NCI-H2029 (cell line): ENCODE results near the gene ACOXL.
"Not testable (repeated sequence)": the region's sequence is repeated elsewhere in the genome, so short reads cannot be mapped to it uniquely, and the experiment has no call there.

ENCODE experiments used
- DNase-seq: peaks from one replicate; lab custom pipeline; 2025; lab: John Stamatoyannopoulos, UW

Gene ACOXL

GRCh38 chr2:111042261-111042660 is 309.9 kb downstream of the ACOXL start:
- no peak for DNase-seq

DNA sequence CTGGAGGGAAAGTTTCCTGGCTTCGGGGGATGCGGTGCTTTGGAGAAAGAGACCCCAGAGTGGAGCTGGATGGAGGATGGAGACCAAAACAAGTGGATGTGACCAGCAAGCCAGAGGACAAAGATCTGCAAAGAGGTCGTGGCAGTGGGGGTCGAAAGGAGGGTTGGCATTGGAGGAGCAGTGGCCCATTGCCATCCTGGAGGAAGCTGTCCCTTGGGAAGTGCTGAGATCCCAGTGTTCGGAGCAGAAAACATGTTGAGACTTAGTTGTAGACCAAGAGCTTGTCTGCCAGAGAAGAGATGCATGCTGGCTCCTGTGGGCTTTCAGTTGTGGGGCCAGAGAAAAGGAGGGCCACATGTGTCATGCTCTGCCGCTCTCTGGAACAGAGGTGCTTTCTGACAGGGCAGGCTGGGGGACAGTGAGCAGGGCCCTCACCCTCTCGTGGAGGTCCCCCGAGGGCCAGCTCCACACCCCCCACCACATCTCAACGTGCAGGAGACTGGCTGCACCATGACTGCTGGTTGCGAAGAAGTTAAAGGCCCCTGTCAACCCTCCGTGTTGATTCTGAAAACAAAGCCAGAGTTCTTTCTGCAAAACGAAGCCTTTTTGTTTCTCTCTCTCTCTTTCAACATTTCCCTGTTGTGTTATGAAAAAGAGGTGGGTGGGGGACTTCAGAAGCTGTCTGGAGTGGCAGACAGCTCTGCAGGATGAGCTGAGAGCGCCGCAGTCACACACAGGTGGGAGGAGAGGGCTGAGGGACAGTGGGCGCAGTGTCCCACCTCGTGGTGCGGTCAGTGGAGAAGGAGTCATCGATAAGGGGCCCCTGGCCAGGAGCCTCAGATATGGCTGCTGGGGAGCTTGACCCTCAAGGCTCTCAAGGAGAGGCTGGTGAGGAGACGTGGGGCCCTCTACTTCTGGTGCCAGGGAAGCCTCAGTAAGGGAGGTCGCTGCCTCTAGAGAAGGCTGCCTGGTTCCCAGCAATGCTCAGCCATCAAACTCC is 310.7 kb downstream of the ACOXL start:
- no peak for DNase-seq

DNA sequence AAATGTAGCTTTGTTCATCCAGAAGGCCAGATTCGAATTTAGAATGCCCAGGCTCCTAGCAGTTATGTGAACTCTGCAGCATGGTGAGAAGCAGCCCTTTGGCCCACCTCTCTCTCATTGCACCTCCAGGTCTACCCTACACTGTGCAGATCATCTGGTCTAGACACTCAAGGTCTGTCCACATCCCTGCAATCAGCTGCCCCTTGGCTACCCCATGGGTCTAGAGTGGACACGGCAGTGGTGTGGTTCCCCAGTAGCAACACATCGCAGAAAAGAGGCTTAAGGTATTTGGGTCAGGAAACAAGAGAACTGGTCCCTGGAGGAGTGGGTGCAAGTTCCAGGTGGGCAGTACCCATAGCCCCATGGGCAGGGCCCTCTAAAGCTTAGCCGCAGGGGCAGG is 311.7 kb downstream of the ACOXL start:
- DNase-seq, result no peak

- DNase-seq, result not testable (repeated sequence)
Measured at GRCh38 chr2:111045236-111045635, 312.9 kb downstream of the ACOXL start.

DNA sequence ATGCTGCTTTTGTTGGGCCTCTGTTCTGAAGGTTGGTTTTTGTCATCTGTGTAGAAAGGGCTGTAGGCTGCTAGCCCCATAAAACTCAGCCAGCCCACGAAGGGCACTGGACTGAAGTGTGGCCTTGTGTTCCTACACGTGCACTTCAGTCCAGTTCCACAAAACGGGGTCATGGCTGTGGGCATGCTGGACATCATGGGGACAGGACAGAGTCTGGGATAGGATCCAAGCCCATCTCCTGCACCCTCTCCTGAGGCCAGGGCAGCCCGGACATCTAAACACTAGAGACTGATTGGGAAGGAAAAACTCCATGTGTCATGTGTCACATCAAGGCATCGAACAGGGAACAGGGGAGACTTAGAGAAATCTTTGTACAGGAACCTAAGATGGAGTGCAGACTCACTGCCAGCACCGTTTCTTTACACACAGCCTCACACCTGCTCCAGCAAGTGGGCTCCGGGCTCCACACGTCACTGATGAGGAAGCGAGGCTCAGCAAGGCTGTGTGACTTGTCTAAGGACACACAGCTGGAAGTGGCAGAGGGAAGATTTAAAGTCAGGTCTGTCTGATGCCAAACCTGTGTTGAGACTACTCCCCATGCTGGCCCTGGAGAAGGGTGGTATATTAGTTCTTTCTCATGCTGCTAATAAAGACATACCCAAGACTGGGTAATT is 313.5 kb downstream of the ACOXL start:
- no peak for DNase-seq

GRCh38 chr2:111046670-111047069 is 314.3 kb downstream of the ACOXL start:
- DNase-seq, result no peak

GRCh38 chr2:111048856-111049768 is 316.7 kb downstream of the ACOXL start:
- no peak for DNase-seq

DNA sequence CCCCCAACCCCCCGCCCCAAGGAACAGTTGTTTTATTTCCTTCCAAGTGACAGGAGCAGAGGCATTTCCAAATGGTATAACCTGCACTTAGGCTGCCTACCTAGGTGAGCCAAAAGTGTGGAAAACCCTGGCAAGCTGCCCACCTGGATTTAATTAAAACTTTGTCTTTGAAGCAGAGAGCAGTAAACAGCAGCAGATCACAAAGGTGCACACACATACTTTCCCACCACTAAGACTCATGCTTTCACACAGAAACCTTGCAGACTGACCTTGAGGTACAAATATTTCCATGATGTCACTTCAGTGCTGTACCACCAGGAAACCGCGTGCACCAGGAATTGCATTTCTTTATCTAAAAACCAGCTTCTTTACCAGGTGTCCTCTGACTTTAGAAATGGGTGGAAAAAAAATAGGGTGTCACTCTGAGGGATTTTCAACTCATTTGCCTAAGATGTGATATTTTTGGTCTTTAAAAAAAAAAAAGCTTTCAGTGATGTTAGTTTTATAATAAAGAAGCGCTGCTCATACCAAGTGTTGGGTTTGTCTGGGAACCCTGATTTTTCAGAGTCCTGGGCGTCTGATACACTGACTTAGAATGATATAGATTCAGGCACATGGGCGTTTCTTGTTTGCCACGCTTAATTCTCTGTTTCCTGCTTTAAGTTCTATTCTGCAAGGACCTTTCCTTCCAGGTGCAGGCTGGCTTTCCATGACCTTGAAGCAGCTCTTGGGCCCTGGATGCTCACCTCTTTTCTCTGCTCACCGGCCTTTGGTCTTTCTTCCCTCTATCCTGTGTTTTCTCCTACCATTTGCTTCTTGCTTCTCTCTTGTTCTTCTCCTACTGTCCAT is 317.6 kb downstream of the ACOXL start:
- no peak for DNase-seq

DNA sequence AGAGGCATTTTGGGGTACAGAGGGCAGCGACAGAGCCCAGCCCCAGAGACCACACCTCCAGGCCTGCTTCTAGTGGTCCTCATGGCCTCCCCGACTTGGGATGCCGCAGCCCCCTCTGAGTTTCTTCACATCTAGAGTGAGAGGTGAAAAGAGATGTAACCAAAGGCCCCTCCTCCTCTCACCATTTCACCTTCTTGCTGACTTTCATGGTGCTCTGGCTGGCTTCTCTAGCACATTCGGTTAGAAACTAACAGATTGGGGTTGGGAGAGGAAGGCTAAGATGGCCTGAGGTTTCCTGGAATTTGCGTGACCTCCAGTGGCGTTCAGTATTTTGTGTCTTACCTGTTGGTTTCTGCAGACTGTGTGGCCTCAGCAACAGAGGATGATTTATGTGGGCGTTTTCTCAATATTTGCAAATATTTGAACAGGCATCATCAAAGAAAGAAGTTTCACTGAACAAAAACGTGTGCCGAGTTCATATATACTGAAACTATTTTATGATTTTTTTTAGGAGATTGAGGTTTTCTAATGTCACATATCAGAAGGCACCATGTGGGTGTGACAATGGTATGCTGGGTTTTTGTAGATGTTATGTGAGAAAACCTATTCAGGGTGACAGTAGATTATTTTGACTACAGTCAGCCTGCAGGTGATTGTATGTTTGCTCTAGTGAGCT is 318.5 kb downstream of the ACOXL start:
- DNase-seq, result no peak

GRCh38 chr2:111052621-111053020 is 320.2 kb downstream of the ACOXL start:
- DNase-seq, result no peak

DNA sequence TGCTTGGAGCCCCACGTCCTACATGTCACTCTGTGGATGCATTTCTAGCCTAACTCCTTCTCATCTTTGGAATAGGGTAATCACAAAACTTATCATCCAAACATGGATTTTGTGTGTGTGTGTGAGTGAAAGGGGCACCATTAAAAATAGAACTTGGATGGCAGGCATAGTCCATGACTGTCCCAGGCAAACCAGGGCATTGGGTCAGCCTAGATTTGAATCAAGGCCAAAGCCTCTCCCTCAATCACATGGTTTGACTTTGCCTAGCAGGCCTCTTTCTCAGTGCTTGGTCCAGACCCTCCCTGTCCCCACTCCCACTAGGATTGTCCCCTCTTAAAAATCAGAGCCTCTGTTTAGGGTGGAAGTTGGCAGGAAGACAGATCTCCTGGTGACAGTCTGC is 320.9 kb downstream of the ACOXL start:
- DNase-seq, result no peak

- DNase-seq, result no peak
Measured at GRCh38 chr2:111053825-111054515, 321.6 kb downstream of the ACOXL start.

GRCh38 chr2:111054791-111055691 is 322.7 kb downstream of the ACOXL start:
- DNase-seq, result peak; percentile 48

DNA sequence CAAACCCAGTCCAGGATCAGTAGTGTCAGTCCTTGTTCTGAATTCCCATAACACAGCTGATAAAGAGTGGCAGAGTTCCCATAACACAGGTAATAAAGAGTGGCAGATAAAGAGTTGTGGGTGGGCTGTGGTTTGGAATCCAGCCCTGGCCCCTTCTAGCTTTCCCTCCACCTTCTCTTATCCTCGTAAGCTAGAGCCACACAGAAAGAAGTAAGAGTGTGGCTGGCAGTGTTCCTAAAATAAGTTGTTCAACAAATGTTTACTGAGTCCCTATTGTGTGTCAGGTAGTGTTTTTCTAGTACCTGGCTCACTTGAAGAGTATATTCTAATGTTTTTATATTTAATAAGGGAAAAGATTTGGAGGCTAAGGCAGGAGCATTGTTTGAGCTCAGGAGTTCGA is 323.4 kb downstream of the ACOXL start:
- peak; percentile 50 for DNase-seq

DNA sequence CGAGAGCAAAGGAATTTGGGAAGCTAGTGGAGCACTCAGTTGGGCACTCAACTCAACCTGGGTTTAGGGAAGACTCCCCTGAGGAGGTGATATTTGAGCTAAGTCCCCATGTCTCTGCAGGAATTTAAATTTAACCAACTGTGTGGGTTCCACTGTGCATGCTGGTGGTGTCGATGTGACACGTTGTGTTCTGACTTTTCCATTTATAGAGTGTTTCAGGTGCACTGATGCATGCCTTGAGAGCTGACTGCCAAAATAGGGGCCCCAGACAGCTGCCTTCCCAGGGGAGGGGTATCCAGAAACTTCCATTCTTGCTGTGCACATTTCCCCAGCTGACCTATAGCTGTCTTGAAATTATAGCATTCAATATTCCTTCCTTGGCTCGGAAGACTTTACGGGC is 324.7 kb downstream of the ACOXL start:
- DNase-seq, result no peak

DNA sequence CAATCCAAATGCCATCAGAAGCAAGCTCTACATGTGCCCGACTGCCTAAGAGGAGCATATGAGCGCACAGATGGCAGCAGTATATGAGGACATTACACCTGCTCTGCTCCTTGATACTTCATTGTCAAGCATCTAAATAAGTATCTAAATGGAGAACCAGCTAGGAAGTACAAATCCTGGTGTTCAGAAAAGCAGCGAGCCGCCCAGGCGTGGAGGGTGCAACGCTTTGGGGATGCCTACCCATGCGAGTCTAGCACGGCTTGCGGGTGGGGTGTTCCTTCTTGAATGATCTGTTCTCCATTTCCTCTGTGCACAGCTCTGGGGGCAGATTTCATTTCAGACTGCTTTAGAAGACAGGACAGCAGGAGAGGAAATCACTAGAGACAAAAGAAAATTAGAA is 325.3 kb downstream of the ACOXL start:
- DNase-seq, result no peak

DNA sequence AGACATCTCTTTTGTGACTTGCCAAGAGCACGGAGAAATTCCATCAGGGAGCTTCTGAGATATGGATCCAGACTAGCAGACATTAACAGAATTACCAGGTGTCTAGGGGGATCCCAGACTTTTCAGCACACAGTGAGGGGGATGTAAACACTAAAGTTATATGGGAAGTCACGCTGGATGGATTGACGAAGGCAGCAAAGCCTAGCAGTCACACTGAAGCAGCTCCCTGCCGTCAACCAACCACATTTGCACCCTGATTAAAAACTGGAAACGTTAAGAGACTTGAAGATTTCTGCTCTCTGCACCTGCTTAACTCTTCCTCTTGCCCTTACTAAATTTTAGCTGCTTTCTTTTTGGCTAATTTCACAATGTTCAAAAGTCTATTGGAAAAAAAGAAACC is 325.9 kb downstream of the ACOXL start:
- no peak for DNase-seq

DNA sequence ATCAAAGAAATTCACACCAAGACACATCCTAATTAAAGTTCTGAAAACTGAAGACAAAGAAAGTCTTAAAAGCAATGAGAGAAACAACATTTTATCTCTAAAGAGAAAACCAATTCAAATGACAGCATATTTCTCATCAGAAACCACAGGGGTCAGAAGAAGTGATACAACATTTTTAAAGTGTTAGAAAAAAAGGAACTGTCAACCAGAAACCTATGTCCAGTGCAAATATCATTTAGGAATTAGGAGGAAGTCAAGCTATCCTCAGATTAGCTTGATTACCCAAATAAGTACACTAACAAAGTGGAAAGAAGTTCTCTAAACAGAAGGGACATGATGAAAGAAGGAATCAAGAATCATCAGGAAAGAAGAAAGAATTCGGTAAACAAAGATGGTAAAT is 328.8 kb downstream of the ACOXL start:
- no peak for DNase-seq

GRCh38 chr2:111062417-111062816 is 330.0 kb downstream of the ACOXL start:
- DNase-seq, result no peak
